MCF 10A (cell line): ENCODE results near the gene AEBP1. TPM values are rescaled to one million over a fixed set of nuclear protein-coding genes. Genes with fewer than 3 reads are reported as not detected.

Source experiments
- BruUV-seq: library from RNA; stranded (reverse); fragments of 400-500 nt; replicated peaks from 2 replicates; lab custom pipeline; 2021; lab: Mats Ljungman, UMichigan
- CTCF ChIA-PET: fragments of 300-600 bp; sonication (Branson Sonifier 250); formaldehyde crosslinking; extraction: SDS; loops from one replicate; lab custom pipeline; 2021; ENCODE audit warnings: antibody characterized with exemption, inconsistent platforms; lab: Yijun Ruan, JAX
- POLR2A ChIA-PET: fragments of 300-600, 350-650 bp; sonication (Branson Sonifier 250); formaldehyde crosslinking; extraction: SDS; loops from one replicate; lab custom pipeline; 2020; ENCODE audit warnings: antibody characterized with exemption, inconsistent platforms; lab: Yijun Ruan, JAX
- DNase-seq: peaks from one replicate; pipeline ENCODE4 v3.0.0-alpha.2; 2018; ENCODE audit not compliant: unreplicated experiment
- H3K27ac Mint-ChIP-seq: one replicate; pipeline ENCODE4 v1.8.0; 2022; ENCODE audit warnings: mild to moderate bottlenecking, low read depth, mixed read lengths; ENCODE audit not compliant: unreplicated experiment
- H3K27me3 Mint-ChIP-seq: one replicate; pipeline ENCODE4 v1.8.0; 2022; ENCODE audit warnings: mixed read lengths; ENCODE audit not compliant: insufficient read depth, unreplicated experiment
- H3K36me3 Mint-ChIP-seq: one replicate; pipeline ENCODE4 v1.8.0; 2022; ENCODE audit warnings: mild to moderate bottlenecking, moderate library complexity, mixed read lengths; ENCODE audit not compliant: insufficient read depth, unreplicated experiment
- H3K4me1 Mint-ChIP-seq: one replicate; pipeline ENCODE4 v1.8.0; 2022; ENCODE audit warnings: mixed read lengths; ENCODE audit not compliant: insufficient read depth, unreplicated experiment
- H3K4me3 Mint-ChIP-seq: one replicate; pipeline ENCODE4 v1.8.0; 2022; ENCODE audit warnings: mild to moderate bottlenecking, moderate library complexity, mixed read lengths; ENCODE audit not compliant: unreplicated experiment
- H3K9me3 Mint-ChIP-seq: one replicate; pipeline ENCODE4 v1.8.0; 2022; ENCODE audit warnings: mixed read lengths; ENCODE audit not compliant: unreplicated experiment
- intact Hi-C: fragments of 100-400 bp; cut with micrococcal nuclease; formaldehyde crosslinking; loops from 2 replicates; pipeline ENCODE4 v1.14.1; 2022
- total RNA-seq: library from RNA; stranded (reverse); gene quantifications from 2 replicates; pipeline ENCODE4 v1.2.3, GENCODE V29; 2022
- TF ChIP-seq, protein P1 (sequence below): fragments of 200-600 bp; IDR thresholded peaks from one replicate; pipeline ENCODE4 v1.8.0; 2022; ENCODE audit warnings: antibody characterized with exemption, mild to moderate bottlenecking; ENCODE audit not compliant: unreplicated experiment

Gene AEBP1
- total RNA-seq, 1 experiment from 2014 or later: not detected

DNA sequence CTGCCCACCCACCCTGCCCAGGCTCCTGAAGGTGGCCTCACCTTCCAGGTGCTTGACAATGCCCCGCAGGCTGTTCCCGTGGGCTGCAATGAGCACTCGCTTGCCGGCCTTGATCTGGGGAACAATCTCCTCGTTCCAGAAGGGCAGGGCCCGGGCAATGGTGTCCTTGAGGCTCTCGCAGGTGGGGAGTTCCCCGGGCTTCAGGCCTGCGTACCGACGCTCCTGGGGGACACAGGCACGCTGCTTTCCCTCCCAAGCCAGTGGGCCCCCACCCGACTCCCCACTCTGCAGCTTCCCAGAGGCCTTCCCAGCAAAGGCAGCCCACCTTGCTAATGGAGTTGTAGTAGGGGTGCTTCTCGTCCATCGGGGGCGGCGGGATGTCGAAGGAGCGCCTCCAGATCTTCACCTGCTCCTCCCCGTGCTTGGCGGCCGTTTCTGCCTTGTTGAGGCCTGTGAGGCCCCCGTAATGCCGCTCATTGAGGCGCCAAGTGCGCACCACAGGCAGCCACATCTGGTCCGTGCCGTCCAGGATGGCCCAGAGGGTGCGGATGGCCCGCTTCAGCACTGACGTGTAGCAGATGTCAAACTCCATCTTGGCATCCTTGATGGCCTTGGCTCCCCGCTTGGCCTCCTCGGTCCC, 39.2 kb upstream of the AEBP1 start:
- Mint-ChIP-seq H3K4me3 (no peak overlapping the region), H3K4me1 (peaks cover 11% of the 10 kb centered on the region), H3K27me3 (no peaks in the 10 kb centered on the region), H3K9me3 (no peaks in the 10 kb centered on the region), H3K27ac (no peak overlapping the region), H3K36me3 (peaks cover 56% of the 10 kb centered on the region)
- ChIA-PET POLR2A (interaction anchor here (0.6 to 4.1 kb wide), 4 partner anchors 10 to 77 kb away, joined by 3 to 24 read pairs (median 7); partner anchors contain the start of gene DBNL), CTCF (interaction anchor here (0.6 kb wide), 1 partner anchor 499 kb away, joined by 3 read pairs; no protein-coding TSS in a partner anchor)
- TF ChIP-seq, protein P1, sequence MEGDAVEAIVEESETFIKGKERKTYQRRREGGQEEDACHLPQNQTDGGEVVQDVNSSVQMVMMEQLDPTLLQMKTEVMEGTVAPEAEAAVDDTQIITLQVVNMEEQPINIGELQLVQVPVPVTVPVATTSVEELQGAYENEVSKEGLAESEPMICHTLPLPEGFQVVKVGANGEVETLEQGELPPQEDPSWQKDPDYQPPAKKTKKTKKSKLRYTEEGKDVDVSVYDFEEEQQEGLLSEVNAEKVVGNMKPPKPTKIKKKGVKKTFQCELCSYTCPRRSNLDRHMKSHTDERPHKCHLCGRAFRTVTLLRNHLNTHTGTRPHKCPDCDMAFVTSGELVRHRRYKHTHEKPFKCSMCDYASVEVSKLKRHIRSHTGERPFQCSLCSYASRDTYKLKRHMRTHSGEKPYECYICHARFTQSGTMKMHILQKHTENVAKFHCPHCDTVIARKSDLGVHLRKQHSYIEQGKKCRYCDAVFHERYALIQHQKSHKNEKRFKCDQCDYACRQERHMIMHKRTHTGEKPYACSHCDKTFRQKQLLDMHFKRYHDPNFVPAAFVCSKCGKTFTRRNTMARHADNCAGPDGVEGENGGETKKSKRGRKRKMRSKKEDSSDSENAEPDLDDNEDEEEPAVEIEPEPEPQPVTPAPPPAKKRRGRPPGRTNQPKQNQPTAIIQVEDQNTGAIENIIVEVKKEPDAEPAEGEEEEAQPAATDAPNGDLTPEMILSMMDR: no peak
- no peak for DNase-seq
- no TSS peak for BruUV-seq
- intact Hi-C loops: no loop called here

DNA sequence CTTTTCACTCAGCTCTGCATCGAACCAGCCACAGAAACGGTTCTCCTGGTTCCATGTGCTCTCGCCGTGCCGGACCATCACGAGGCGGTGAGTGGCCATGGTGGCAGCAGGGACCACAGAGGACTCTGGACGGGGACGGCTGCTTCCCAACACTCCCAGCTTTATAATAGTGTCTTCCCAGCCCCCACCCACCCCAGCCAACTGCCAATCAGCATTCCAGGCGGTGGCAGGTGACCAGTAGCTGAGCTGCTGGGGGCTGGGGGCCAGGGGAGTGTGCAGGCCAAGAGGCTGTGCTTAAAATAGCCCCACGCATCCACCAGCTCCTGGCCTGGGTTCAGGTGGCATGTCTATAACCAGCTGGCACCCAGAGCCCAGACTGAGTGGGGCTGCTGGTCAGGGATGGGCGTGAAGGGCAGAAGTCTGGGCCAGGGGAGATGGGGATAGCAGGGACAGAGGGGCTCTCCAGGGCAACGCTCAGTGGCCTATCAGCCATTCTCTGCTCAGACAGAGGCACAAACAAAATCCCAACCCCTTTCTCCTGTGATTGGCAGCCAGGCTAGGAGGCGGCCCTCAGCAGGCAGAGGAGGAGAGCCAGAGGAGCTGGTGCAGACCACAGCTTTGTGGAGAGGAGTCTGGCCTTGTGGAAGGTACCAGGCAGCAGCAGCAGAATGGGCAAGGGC, 38.6 kb upstream of the AEBP1 start, which contains the start of gene PGAM2:
Gene PGAM2, minus strand, starts transcription at position 137 of the 680 bp plus-strand sequence. Its CDS starts 38 bp downstream, at position 99.
- Mint-ChIP-seq H3K27me3 (no peaks in the 10 kb centered on the region), H3K4me3 (no peak within 1 kb of the TSS), H3K9me3 (no peaks in the 10 kb centered on the region), H3K4me1 (peaks cover 11% of the 10 kb centered on the region), H3K36me3 (peaks cover 53% of the 10 kb centered on the region), H3K27ac (no peak within 1 kb of the TSS)
- POLR2A ChIA-PET: interaction anchor here (0.6 to 4.1 kb wide), 6 partner anchors 10 to 76 kb away, joined by 3 to 24 read pairs (median 3); partner anchors contain the start of gene DBNL
- intact Hi-C loops: no loop called here
- DNase-seq: no peak
- TF ChIP-seq, protein P1: no peak
- no TSS peak for BruUV-seq
- CTCF ChIA-PET: interaction anchor here (0.5 to 0.6 kb wide), 2 partner anchors 131 to 498 kb away, joined by 3 read pairs; no protein-coding TSS in a partner anchor

DNA sequence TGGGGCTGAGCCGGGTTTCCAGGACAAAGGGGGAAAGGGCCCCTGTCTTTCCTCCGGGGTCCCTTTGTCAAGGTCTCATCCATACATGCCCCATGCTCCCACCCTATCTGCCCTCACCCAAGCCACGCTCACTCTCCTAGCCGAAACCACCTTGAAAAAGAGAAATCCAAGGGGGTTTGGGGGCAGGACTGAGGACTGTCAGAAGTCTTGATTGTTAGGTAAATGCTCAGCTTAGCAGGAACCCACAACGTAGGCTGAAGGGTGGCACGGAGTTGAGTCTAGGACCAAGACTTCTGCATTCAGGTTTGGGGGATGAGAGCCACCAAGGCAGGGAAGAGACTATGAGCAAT, 38.1 kb upstream of the AEBP1 start:
- Mint-ChIP-seq H3K27ac (no peak overlapping the region), H3K4me3 (no peak overlapping the region)

More for the DNA sequence above, 38.1 kb upstream of the AEBP1 start:
- no peak for DNase-seq
- peaks cover 52% of the 10 kb centered on the region for H3K36me3 Mint-ChIP-seq
- intact Hi-C loops: no loop called here
- BruUV-seq: no TSS peak
- H3K9me3 Mint-ChIP-seq: no peaks in the 10 kb centered on the region
- no peaks in the 10 kb centered on the region for H3K27me3 Mint-ChIP-seq
- CTCF ChIA-PET: interaction anchor here (0.5 kb wide), 1 partner anchor 130 kb away, joined by 3 read pairs; no protein-coding TSS in a partner anchor
- TF ChIP-seq, protein P1: no peak
- POLR2A ChIA-PET: interaction anchor here (1.1 to 4.1 kb wide), 5 partner anchors 10 to 76 kb away, joined by 3 to 24 read pairs (median 3); partner anchors contain the start of gene DBNL
- peaks cover 11% of the 10 kb centered on the region for H3K4me1 Mint-ChIP-seq
